GM12801 (cell line): ENCODE data around the gene DDX31.

Experiments used
- TF ChIP-seq, protein P1 (sequence below): IDR thresholded peaks from one replicate; pipeline ENCODE4 v1.5.1; 2011; ENCODE audit warnings: control low read depth; ENCODE audit not compliant: insufficient read length; ENCODE audit errors: extremely low read depth

The DDX31 gene

DNA sequence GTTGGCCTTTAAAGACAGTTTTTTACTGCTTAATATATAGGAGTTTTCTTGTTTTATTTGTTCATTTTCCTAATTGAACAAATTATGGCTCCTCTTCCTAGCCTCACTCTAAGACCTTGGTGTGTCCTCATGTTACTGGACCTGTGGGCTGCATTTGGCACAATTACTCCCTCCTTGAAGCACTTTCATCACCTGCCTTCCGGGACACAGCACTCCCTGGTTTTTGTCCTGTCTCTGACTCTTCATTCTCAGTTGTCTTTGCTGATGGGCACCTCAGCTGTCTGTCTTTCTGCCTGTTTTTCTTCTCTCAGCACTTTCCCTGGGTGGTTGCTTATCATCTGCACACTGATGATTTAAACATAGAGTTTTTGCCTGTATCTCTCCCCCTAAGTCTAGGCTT is 14.1 kb upstream of the DDX31 start:
- TF ChIP-seq, protein P1, sequence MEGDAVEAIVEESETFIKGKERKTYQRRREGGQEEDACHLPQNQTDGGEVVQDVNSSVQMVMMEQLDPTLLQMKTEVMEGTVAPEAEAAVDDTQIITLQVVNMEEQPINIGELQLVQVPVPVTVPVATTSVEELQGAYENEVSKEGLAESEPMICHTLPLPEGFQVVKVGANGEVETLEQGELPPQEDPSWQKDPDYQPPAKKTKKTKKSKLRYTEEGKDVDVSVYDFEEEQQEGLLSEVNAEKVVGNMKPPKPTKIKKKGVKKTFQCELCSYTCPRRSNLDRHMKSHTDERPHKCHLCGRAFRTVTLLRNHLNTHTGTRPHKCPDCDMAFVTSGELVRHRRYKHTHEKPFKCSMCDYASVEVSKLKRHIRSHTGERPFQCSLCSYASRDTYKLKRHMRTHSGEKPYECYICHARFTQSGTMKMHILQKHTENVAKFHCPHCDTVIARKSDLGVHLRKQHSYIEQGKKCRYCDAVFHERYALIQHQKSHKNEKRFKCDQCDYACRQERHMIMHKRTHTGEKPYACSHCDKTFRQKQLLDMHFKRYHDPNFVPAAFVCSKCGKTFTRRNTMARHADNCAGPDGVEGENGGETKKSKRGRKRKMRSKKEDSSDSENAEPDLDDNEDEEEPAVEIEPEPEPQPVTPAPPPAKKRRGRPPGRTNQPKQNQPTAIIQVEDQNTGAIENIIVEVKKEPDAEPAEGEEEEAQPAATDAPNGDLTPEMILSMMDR, result no peak

DNA sequence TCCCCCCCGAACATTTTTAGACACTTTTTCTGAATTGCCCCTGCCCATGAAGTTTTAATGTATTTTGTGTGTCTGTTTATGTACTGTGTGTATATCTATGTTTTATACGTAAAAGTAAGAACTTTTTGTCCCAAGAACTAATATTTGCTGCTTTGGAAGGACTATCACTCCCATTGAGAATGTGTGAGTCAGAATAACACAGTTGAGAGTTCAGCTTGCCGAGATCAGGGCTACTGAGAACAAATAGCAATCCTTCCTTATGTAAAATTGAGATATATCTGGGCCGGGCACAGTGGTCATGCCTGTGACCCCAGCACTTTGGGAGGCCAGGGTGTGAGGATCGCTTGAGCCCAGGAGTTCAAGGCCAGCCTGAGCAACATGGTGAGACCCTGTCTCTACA is 11.8 kb upstream of the DDX31 start:
- TF ChIP-seq, protein P1, result no peak

DNA sequence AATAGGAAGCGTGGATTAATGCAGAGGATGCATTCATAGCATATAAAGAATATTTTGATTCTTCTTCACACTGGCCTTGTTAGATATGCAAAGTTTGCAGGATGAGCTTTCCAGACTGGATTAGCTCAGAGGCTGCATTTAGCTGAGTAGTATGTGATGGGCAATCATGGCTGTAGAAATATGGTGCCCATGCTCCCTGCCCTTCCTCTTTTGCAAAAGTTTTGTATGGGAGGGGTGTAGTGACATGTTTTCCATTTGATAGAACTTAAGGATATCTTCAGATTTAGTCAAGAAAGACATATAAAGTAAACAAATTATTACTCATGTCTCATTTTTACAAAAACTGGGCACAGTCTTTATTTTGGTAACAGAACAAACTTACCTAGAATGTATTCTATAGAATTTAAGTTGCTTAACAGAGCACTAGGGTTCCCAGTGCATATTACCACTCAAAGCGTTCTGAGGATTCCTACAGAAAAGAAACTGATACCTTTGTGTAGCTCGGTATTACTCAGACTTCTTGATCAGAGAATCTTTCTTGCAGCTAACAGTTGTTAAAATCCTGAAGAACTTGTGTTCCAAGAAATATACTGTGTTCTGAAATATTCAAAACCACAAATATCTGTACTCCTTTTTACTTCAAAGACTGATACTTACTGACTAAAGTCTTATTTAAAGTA is 10.3 kb upstream of the DDX31 start:
- TF ChIP-seq, protein P1, result no peak

DNA sequence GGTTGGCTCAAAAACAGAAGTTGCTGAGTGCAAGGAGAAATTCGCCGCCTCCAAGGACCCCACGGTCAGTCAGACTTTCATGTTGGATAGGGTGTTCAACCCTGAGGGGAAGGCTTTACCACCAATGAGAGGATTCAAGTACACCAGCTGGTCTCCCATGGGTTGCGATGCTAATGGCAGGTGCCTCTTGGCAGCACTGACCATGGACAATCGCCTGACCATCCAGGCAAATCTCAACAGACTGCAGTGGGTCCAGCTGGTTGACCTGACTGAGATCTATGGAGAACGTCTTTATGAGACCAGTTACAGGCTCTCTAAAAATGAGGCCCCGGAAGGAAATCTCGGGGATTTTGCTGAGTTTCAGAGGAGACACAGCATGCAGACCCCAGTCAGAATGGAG is 8.2 kb upstream of the DDX31 start:
- TF ChIP-seq, protein P1, result no peak

DNA sequence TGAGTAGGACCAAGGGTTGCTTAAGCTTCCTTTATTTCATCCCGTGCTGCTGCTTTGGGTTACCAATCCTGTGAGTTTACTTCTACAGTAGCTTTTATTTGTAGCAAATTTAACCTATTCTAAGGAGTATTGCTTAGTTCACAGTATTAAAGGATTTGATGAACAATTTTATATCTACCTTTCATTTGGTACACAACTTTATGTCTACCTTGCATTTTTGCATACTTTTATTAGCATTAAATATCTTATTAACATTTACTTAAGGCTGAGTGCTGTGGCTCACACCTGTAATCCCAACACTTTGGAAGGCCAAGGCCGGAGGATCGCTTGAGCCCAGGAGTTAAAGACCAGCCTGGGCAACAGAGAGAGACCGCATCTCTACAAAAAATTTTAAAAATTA is 4.7 kb upstream of the DDX31 start:
- TF ChIP-seq, protein P1, result no peak

DNA sequence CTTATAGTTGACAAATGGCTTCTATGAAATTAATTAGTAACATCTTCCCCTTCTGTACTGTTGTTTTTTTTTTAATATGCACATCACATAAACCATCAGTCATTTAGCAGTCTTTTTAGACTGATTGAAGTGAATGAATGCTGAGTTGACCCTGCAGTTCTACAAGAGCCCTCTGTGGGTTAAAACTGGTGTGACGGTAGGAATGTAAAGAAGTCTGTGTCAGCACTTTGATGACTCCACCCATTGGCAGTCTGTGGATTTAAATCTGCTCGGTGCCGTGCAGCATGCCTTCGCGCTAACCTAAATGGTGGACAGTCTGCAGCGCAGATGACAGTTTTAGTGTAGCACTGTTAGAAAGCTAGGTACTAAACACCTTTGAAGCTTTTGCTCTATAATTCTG is 3.6 kb upstream of the DDX31 start:
- TF ChIP-seq, protein P1, result no peak

DNA sequence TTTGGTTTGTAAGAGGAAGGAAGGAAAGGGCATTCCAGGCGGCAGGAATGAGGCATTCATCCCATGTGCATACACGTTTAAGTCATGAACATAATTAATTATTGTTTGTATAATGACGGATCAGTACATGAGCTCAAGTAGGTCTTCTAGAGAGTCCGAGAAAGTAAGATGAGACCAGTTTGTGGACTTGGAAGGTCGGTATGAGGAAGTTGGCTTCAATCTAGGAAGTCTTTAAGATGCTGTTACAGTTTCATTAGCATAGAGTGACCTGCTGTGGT is 2.6 kb upstream of the DDX31 start:
- TF ChIP-seq, protein P1, result no peak
